ENCODE results near the gene DPCD.

- TF ChIP-seq, protein P1, sequence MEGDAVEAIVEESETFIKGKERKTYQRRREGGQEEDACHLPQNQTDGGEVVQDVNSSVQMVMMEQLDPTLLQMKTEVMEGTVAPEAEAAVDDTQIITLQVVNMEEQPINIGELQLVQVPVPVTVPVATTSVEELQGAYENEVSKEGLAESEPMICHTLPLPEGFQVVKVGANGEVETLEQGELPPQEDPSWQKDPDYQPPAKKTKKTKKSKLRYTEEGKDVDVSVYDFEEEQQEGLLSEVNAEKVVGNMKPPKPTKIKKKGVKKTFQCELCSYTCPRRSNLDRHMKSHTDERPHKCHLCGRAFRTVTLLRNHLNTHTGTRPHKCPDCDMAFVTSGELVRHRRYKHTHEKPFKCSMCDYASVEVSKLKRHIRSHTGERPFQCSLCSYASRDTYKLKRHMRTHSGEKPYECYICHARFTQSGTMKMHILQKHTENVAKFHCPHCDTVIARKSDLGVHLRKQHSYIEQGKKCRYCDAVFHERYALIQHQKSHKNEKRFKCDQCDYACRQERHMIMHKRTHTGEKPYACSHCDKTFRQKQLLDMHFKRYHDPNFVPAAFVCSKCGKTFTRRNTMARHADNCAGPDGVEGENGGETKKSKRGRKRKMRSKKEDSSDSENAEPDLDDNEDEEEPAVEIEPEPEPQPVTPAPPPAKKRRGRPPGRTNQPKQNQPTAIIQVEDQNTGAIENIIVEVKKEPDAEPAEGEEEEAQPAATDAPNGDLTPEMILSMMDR (IDR thresholded peaks at IDR 0.05), result no peak
- TF ChIP-seq EP300 (IDR thresholded peaks at IDR 0.05), result no peak
Observed at GRCh38 chr10:101625821-101626412, 37.8 kb downstream of the DPCD start.

All from gastroesophageal sphincter (tissue), 3 donors.